ENCODE measurements around the gene WDR93.
"Not testable (repeated sequence)": the region's sequence is repeated elsewhere in the genome, so short reads cannot be mapped to it uniquely, and the experiment has no call there.

WDR93 gene

DNA sequence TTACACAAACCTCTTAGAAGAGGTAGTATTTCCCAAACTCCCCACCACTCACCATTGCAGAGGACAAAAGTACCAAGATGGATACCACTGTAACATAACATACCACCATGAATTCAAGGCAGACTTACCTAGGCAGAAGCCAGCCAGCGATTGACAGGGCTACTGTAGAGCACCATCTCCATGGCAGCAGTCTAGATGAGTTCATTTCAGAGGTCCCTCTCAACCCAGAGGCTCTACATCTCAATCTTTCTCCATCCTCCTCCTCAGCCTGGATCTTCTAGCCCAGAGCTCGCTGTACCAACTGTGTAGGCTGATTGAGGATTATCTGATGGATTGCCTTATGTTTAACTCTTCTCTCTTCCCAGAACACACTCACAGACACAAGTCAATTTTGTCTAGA is 9.5 kb upstream of the WDR93 start:
- in situ Hi-C loops (cut with HindIII; ENCODE audit: low sequenced_read_pairs), result no loop called here

- in situ Hi-C loops (cut with HindIII; ENCODE audit: low sequenced_read_pairs), result no loop called here
Measured at GRCh38 chr15:89685995-89686394, 4.6 kb upstream of the WDR93 start.

DNA sequence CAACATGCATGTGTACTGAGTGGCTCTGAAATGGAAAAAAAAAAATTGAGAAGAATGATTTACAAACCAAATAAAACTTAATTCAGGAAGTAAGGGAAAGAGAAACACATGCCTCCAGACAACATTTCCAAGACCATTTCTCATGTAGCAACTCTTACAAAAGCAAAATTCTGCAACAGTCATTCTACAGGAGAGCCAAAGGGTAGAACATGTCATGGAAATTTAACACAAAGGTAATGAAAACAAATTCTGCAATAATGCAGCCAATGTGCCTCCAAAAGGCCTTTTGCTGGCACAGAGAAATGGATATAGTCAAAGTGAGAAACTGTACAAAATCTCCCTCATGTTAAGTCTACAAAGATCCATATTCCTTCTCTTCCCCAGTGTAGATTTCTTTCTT is 4.1 kb upstream of the WDR93 start:
- in situ Hi-C loops (cut with HindIII; ENCODE audit: low sequenced_read_pairs), result no loop called here

DNA sequence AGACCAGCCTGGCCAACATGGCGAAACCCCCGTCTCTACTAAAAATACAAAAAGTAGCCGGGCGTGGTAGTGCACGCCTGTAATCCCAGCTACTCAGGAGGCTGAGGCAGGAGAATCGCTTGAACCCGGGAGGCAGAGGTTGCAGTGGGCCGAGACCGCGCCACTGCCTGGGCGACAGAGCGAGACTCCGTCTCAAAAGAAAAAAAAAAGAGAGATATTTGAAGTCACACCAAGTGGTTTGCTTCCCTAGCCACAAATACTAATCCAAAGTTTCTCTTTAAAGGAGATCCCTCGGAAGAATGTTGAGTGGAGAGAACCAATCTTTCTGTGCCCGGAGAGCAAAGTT is 708 bp upstream of the WDR93 start:
- in situ Hi-C loops (cut with HindIII; ENCODE audit: low sequenced_read_pairs), result not testable (repeated sequence)

DNA sequence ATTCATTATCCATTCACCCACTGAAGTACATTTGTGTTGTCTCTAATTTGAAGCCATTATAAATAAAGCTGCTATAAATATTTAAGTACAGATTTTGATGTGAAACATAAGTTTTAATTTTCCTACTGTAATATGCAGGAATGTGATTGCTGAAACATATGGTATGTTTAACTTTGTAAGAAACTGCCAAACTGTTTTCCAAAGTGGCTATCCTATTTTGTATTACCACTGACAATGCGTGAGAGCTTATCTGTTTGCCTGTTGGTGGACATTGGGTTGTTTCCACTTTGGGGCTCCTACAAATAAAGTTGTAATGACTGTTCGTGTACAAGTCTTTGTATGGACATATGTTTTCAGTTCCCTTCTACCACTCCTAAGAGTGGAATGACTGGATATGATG is 2.5 kb downstream of the WDR93 start:
- in situ Hi-C loops (cut with HindIII; ENCODE audit: low sequenced_read_pairs), result no loop called here

GRCh38 chr15:89693696-89694095 is 3.1 kb downstream of the WDR93 start:
- in situ Hi-C loops (cut with HindIII; ENCODE audit: low sequenced_read_pairs), result no loop called here

DNA sequence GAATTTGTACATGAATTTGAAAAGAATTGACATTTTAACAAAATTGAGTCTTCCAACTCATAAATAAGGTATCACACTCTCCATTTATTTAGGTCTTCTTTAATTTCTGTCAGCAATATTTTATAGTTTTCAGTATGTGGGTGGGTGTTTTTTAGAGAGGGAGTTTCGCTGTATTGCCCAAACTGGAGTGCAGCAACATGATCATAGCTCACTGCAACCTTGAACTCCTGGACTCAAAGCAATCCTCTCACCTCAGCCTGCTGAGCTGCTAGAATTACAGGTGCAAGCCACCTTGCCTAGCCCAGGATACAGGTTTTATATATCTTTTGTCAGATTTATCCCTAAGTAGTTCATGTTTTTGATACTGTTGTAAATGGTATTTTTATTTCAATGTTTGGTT is 4.6 kb downstream of the WDR93 start:
- in situ Hi-C loops (cut with HindIII; ENCODE audit: low sequenced_read_pairs), result no loop called here

DNA sequence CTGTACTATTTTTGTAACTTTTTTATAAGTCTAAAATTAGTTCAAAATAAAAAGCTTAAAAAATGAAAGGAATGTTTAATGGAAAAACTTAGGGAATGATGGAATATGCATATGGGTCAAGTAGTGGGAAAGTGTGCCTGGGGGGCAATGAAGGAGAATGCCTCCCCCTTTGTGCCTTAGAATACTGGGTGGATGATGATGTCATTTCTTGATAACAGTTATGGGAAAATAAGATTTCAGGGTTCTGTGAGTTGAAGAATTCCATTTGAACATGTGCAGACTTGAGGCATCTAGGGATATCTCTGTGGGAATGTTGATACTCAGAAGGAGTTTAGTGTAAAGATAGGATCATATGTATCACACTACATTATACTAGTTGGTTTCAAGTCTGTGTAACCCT is 13.8 kb downstream of the WDR93 start:
- in situ Hi-C loops (cut with HindIII; ENCODE audit: low sequenced_read_pairs), result no loop called here

GRCh38 chr15:89707577-89707976 is 17.0 kb downstream of the WDR93 start:
- in situ Hi-C loops (cut with HindIII; ENCODE audit: low sequenced_read_pairs), result no loop called here

- in situ Hi-C loops (cut with HindIII; ENCODE audit: low sequenced_read_pairs), result no loop called here
Measured at GRCh38 chr15:89714775-89715174, 24.2 kb downstream of the WDR93 start.

DNA sequence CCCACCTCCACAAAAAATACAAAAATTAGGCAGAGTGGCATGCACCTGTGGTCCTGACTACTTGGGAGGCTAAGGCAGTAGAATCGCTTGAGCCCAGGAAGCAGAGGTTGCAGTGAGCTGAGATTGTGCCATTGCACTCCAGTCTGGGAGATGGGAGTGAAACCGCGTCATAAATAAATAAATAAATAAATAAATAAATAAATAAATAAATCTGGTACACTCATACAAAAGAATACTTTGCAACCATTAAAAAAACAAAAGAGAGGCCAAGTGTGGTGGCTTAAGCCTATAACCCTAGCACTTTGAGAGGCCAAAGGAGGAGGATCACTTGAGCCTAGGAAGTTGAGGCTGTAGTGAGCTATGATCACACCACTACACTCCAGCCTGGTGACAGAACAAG is 32.4 kb downstream of the WDR93 start:
- in situ Hi-C loops (cut with HindIII; ENCODE audit: low sequenced_read_pairs), result no loop called here

- in situ Hi-C loops (cut with HindIII; ENCODE audit: low sequenced_read_pairs), result no loop called here
Measured at GRCh38 chr15:89724621-89725020, 34.0 kb downstream of the WDR93 start.

- in situ Hi-C loops (cut with HindIII; ENCODE audit: low sequenced_read_pairs), result no loop called here
Measured at GRCh38 chr15:89725064-89725463, 34.5 kb downstream of the WDR93 start.

DNA sequence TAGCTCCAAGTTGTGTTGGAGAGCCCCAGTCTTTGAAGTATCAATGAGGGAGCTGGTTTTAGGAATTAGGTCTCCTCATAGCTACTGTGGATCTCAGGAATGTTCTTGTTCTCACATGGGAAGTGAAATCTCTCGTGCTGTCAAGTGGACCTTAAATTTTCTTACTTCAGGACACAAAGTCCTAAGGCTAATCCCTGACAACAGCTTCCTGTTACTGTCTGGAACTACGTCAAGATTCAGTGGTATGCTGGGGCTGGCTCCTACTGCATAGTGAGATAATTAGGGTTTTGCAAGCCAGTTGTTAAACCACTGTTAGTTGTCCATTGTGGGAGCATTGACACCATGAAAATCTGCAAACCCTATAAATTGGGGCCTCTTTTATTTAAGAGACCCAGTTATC is 37.6 kb downstream of the WDR93 start:
- in situ Hi-C loops (cut with HindIII; ENCODE audit: low sequenced_read_pairs), result no loop called here

GRCh38 chr15:89731275-89731674 is 40.7 kb downstream of the WDR93 start:
- in situ Hi-C loops (cut with HindIII; ENCODE audit: low sequenced_read_pairs), result no loop called here

DNA sequence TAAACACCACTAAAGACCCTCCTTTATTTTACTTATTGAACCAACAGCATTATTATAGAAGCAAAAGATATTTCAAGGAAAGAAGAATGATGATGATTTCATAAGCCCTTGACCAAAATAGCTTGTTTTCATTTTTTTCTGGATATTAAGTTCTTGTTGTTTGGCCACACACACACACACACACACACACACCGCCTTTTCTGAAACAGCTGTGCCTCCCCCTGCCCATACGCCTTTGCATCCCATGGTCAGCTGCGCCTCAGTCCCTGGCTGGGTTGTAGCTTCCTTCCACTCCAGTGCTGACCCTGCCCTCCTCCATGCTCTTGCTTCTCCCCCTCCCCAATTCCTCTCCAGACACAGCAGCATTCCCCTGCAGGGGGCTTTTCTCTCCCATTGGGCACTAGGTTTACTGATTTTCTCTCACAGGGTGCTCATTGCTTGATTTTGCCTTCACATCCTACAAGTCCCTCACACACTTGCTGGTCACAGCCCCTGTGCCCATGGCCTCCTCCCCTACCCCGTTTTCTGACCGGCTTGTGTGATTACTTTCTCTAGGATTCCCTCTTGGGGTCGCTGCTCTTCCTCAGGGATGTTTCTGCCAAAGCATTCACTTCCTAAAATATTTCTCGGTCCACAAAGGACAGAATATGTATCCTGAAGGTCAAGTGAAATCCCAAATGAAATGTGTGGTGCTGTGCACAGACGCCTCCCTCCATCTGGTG is 42.0 kb downstream of the WDR93 start:
- in situ Hi-C loops (cut with HindIII; ENCODE audit: low sequenced_read_pairs), result no loop called here

DNA sequence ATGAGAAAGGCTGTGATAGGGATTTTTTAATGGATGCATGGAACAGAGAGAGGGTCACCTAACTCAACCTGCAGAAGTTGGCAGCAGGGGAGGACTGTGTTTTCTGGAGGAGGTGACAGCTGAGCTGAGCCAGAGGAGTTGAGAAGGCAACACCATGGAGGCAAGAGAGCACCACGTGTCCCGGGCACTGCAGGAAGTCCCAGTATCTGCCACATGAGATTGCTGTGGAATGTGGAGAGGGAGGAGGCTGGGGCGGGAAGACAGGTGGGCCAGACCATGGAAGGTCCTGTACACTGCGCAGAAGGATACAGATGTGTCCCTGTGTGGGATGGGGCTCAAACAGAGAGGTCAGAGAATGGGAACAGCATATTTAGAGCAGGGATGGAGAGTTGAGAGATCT is 45.2 kb downstream of the WDR93 start:
- in situ Hi-C loops (cut with HindIII; ENCODE audit: low sequenced_read_pairs), result no loop called here

DNA sequence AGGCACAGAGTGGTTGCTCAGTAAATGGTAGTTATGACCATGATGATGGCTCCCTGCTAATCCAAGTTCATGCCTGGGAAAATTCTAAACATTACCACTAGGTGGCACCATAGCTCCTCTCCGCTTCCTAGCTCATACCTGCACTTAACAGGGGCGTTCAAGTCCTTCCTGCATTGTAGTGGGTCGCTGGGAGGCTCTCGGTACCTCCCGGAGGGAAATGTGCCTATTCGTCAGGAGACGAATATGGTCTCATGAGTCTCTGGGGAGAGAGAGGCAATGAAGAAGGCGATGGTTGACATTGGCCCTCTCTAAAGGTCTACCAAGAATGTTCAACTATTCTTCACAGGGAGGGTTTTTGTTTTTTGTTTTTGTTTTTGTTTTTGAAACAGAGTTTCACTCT is 49.5 kb downstream of the WDR93 start:
- in situ Hi-C loops (cut with HindIII; ENCODE audit: low sequenced_read_pairs), result no loop called here

GRCh38 chr15:89743011-89743410 is 52.4 kb downstream of the WDR93 start:
- in situ Hi-C loops (cut with HindIII; ENCODE audit: low sequenced_read_pairs), result no loop called here

DNA sequence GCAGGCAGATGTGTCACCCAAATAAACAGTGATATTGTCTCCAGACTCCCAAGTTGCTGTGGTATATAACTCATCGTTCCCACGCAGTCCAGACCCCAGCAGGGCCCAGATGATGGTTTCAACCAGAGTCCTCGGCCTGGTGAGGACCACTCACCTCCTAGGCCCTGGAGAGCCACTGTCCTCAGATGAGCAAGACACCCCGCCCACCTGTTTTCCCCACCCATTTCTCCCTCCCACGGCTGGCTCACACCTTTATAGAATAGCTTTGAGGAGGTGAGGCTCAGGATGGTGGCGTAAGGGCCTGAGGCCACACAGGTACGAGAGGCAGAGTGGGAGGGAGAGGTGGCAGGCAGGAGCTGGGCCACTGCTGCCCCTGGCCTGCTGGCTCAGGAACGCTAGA is 53.0 kb downstream of the WDR93 start:
- in situ Hi-C loops (cut with HindIII; ENCODE audit: low sequenced_read_pairs), result no loop called here

- in situ Hi-C loops (cut with HindIII; ENCODE audit: low sequenced_read_pairs), result no loop called here
Measured at GRCh38 chr15:89745131-89745530, 54.5 kb downstream of the WDR93 start.

- in situ Hi-C loops (cut with HindIII; ENCODE audit: low sequenced_read_pairs), result no loop called here
Measured at GRCh38 chr15:89745768-89746167, 55.2 kb downstream of the WDR93 start.

DNA sequence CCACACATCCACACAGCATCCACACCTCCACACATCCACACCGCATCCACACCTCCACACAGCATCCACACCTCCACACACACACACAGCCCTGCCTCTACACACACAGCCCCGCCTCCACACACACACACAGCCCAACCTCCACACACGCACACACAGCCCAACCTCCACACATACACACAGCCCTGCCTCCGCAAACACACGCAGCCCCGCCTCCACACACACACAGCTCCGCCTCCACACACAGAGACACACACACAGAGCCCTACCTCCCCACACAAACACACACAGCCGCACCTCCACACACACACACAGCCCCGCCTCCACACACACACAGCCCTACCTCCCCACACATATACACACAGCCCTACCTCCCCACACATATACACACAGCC is 55.8 kb downstream of the WDR93 start:
- in situ Hi-C loops (cut with HindIII; ENCODE audit: low sequenced_read_pairs), result no loop called here

Data from endothelial cell of hepatic sinusoid (primary cell).